ENCODE data around the gene CNOT6.

The CNOT6 gene

DNA sequence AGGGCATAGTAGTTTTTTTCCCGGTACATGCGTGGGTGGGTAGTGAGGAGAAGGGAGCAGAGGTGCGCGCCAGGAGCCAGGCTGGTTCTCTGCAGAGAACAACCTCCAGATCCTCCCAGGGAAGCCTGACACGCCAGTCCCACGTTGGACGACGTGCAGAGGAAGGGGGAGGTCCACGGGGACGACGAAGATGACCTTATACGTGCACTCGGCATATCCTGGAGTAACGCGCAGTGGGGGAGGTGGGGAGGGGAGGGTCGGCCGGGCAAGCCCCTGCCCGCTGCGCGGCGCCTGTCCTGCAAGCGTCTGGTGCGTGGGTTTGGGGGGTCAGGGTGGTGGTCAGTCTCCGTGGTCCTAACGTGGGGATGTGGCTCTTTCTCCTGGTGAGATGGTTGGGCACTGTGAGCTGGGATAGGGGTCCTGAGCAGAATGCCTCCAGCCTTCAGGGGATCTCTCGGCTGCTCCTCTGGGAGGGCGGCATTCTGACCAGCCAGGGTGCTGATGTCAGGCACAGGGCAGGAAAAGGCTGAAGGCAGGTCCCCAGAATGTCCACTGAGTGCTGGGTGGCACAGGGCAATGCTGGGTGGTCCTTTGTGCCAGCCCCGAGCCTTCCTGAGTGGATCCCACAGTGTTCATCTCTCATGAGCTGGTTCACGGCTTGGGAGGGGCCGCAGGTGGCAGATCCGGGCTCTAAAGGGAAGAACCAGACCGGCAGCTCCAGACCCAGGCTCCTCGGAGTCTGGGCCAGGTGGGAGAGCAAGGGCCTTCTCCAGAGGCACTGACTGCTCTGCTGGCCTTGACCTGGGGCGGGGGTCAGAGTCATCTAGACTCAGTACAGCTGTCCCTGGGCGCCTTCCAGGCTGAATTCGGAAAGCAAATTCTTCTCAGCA is 107.7 kb downstream of the CNOT6 start:
- no peaks in the 10 kb centered on the region for H3K9me3 ChIP-seq

GRCh38 chr5:180602481-180603075 is 108.4 kb downstream of the CNOT6 start:
- Histone ChIP-seq H3K4me3 (ENCODE audit: low read depth in 1 of 2, low read length in 1 of 2) (no peak overlapping the region), H3K36me3 (no peaks in the 10 kb centered on the region), H3K27me3 (no peaks in the 10 kb centered on the region), H3K9me3 (no peaks in the 10 kb centered on the region), H3K4me1 (ENCODE audit: control insufficient read depth in 1 of 2, insufficient read depth in 1 of 2, low read depth in 1 of 2, low read length in 1 of 2) (no peaks in the 10 kb centered on the region), H3K27ac (no peak overlapping the region)
- no peak for TF ChIP-seq CTCF (IDR thresholded peaks at IDR 0.05)

More for the DNA sequence above, 107.7 kb downstream of the CNOT6 start:
- H3K27ac ChIP-seq: no peak overlapping the region
- no peaks in the 10 kb centered on the region for H3K4me1 ChIP-seq (ENCODE audit: control insufficient read depth in 1 of 2, insufficient read depth in 1 of 2, low read depth in 1 of 2, low read length in 1 of 2)
- H3K4me3 ChIP-seq (ENCODE audit: low read depth in 1 of 2, low read length in 1 of 2): no peak overlapping the region
- no peaks in the 10 kb centered on the region for H3K27me3 ChIP-seq
- no peak for TF ChIP-seq CTCF (IDR thresholded peaks at IDR 0.05)
- no peaks in the 10 kb centered on the region for H3K36me3 ChIP-seq

- Histone ChIP-seq H3K27me3 (no peaks in the 10 kb centered on the region), H3K4me3 (ENCODE audit: low read depth in 1 of 2, low read length in 1 of 2) (no peak overlapping the region), H3K9me3 (no peaks in the 10 kb centered on the region), H3K27ac (no peak overlapping the region), H3K4me1 (ENCODE audit: control insufficient read depth in 1 of 2, insufficient read depth in 1 of 2, low read depth in 1 of 2, low read length in 1 of 2) (no peaks in the 10 kb centered on the region), H3K36me3 (no peaks in the 10 kb centered on the region)
- TF ChIP-seq CTCF (IDR thresholded peaks at IDR 0.05): no peak
Measured at GRCh38 chr5:180603076-180603594, 109.0 kb downstream of the CNOT6 start.

DNA sequence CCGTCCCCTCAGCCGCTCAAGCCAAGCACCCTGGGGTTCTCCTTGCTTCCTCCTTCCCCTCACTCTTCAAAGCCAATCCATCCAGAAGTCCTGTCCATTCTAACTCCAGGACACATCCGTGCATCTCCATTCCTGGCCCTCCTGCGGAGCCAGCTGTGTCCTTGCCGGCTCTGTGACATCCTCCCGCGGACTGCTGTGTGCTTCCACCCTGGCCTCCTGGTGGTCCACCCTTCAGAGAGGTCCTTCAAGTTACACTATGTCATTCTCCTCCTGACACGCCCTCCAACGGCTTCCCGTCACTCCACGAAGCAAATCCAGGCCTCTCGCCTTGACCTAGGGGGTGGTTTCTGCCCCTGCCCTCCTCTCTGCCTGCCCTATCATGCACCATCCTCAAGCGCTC is 110.1 kb downstream of the CNOT6 start:
- H3K27ac ChIP-seq: no peak overlapping the region
- no peaks in the 10 kb centered on the region for H3K4me1 ChIP-seq (ENCODE audit: control insufficient read depth in 1 of 2, insufficient read depth in 1 of 2, low read depth in 1 of 2, low read length in 1 of 2)
- no peaks in the 10 kb centered on the region for H3K9me3 ChIP-seq
- no peaks in the 10 kb centered on the region for H3K27me3 ChIP-seq
- no peaks in the 10 kb centered on the region for H3K36me3 ChIP-seq
- no peak for TF ChIP-seq CTCF (IDR thresholded peaks at IDR 0.05)
- H3K4me3 ChIP-seq (ENCODE audit: low read depth in 1 of 2, low read length in 1 of 2): no peak overlapping the region

- Histone ChIP-seq H3K4me1 (ENCODE audit: control insufficient read depth in 1 of 2, insufficient read depth in 1 of 2, low read depth in 1 of 2, low read length in 1 of 2) (no peaks in the 10 kb centered on the region), H3K27ac (no peak overlapping the region), H3K4me3 (ENCODE audit: low read depth in 1 of 2, low read length in 1 of 2) (no peak overlapping the region), H3K36me3 (no peaks in the 10 kb centered on the region), H3K27me3 (no peaks in the 10 kb centered on the region), H3K9me3 (no peaks in the 10 kb centered on the region)
- no peak for TF ChIP-seq CTCF (IDR thresholded peaks at IDR 0.05)
Measured at GRCh38 chr5:180605554-180606214, 111.5 kb downstream of the CNOT6 start.

Data from neutrophil (primary cell).